T-helper 1 cell treated with Interleukin-12 subunit alpha and Interleukin-12 subunit beta and Interleukin-4 antibody, amounts not matched to agents 30 ng/mL and 1 ng/mL, for 36 hours (primary cell): ENCODE results near the gene MRPS2. TPM values are rescaled to one million over a fixed set of nuclear protein-coding genes. Genes with fewer than 3 reads are reported as not detected.

Source experiments
- intact Hi-C: fragments of 100-400 bp; cut with micrococcal nuclease; formaldehyde crosslinking; loops from one replicate; pipeline ENCODE4 v1.15.1; 2024
- total RNA-seq: library from RNA; stranded (reverse); gene quantifications from 2 replicates; pipeline ENCODE4 v1.2.3, GENCODE V29; 2022

Gene MRPS2
- total RNA-seq, 1 donor from 2014 or later: 37.0 TPM

DNA sequence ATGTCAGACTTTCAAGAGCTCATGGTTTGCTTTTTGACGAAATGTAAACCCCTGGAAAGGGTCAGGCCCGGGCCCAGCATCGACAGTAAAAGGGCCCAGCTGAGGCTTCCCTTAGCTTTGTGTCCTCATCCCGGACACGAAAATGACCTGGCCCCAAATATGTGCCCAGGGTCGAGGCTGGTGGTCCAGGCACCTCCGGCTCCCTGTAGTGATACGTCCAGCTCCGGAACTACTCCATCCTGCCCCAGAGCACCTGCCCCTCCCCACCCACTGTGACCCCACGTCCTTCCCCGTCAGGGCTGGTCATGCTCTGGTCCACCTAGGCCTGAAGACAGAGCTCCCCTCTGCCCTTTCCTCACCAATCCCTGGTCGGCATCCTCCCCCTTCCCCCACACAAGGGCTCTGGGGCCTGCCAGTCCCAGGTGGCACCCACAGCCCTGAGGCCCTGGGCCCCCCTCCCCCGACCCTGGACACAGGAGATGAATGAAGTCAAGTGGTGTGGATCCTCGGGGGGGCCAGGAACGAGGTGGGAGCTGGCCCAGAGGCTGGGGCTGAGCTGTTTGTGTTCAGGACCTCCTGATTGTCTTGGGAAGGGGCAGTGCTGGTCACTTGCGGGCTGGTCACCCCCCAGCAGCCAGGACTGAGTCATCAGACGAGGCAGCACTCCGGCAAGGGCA lies 51.7 kb downstream of the MRPS2 start:
- intact Hi-C loops: no loop called here

DNA sequence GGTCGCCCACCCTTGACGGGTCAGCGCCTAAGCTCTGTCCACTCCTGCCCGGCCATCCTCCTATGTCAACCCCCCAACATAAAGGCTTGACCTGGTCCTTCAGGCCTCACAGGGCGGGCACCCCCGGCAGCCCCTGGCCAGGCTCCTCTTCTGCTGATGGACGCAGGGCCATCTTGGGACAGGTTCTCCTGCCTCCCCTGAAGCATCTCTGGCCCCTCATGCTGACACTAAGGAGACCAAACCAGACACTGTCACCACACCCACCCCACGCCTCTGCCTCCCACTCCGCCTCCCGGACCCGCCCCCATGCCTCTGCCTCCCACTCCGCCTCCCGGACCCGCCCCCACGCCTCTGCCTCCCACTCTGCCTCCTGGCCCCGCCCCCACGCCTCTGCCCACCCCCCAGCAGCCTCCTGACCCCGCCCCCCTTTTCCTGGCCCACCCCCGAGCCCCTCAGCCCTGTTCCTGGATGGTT lies 52.3 kb downstream of the MRPS2 start:
- intact Hi-C loops: no loop called here

Other genes with a start within 250 kb of the MRPS2 start
- 0.07 and 0.49 TPM in 2 replicates for gene PPP1R26, start 20.9 kb upstream of the MRPS2 start, total RNA-seq
- gene LCN1, start 20.8 kb downstream of the MRPS2 start, total RNA-seq: not detected in 2 replicates
- gene OBP2A, start 45.4 kb downstream of the MRPS2 start, total RNA-seq: not detected in 2 replicates
- gene PAEP, start 61.1 kb downstream of the MRPS2 start, total RNA-seq: not detected in 2 replicates
- not detected in 2 replicates for gene GLT6D1, start 138.9 kb downstream of the MRPS2 start, total RNA-seq
- not detected in 2 replicates for gene LCN9, start 162.6 kb downstream of the MRPS2 start, total RNA-seq
- not detected in 2 replicates for gene SOHLH1, start 198.8 kb downstream of the MRPS2 start, total RNA-seq
- gene KCNT1, start 201.5 kb downstream of the MRPS2 start, total RNA-seq: not detected in 2 replicates